ENCODE results near the gene FAM83F.

DNA sequence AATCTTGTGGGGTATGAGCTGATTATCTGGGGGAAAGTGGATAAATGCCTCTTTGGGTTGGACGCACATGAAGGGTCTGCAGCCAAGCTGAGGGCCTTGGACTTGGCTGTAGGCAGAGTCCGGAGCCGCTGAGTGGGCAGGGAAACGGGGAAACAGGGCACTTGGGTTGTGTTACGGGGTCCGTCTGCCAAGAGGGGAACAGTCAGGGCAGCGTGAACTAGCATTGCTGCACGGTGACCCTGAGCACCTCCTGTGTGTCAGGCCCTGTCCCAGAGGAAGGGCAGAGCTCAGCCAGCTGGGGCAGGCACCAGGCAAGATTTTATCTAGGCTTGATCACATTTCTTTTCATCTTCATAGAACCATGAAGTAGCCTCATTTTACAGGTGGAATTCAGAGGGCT is 11.9 kb downstream of the FAM83F start:
- TF ChIP-seq EZH2 (IDR thresholded peaks at IDR 0.05) (no peak), POLR2AphosphoS5 (IDR thresholded peaks at IDR 0.05; ENCODE audit: borderline replicate concordance, low read depth, low read length) (no peak)

All from SK-N-MC (cell line).